MG63 (cell line): ENCODE results near the gene ITGAX. TPM values are rescaled to one million over a fixed set of nuclear protein-coding genes. Genes with fewer than 3 reads are reported as not detected.

Source experiments
- DNase-seq: peaks from one replicate; pipeline ENCODE4 v3.0.0-alpha.2; 2020
- H3K27me3 ChIP-seq: fragments of 250-450 bp; sonication (Bioruptor Pico); 2 replicates; pipeline ENCODE4 v1.5.1; 2020; ENCODE audit warnings: mild to moderate bottlenecking, moderate library complexity
- H3K36me3 ChIP-seq: fragments of 250-450 bp; sonication (Bioruptor Pico); 2 replicates; pipeline ENCODE4 v1.5.1; 2020; ENCODE audit warnings: mild to moderate bottlenecking, moderate library complexity
- H3K4me3 ChIP-seq: fragments of 250-450 bp; sonication (Bioruptor Pico); 2 replicates; pipeline ENCODE4 v1.5.1; 2020; ENCODE audit warnings: mild to moderate bottlenecking, moderate library complexity
- H3K9me3 ChIP-seq: fragments of 250-450 bp; sonication (Bioruptor Pico); 2 replicates; pipeline ENCODE4 v1.5.1; 2020; ENCODE audit warnings: mild to moderate bottlenecking, moderate library complexity
- total RNA-seq: library from RNA; depleted of rRNA; stranded (reverse); fragments of >200 nt; shearing (Covaris generic); gene quantifications from 2 replicates; pipeline ENCODE4 v1.2.3, GENCODE V29; 2014; ENCODE audit warnings: low replicate concordance

ITGAX gene
- total RNA-seq, 1 experiment from 2014 or later, result 0.46 TPM

DNA sequence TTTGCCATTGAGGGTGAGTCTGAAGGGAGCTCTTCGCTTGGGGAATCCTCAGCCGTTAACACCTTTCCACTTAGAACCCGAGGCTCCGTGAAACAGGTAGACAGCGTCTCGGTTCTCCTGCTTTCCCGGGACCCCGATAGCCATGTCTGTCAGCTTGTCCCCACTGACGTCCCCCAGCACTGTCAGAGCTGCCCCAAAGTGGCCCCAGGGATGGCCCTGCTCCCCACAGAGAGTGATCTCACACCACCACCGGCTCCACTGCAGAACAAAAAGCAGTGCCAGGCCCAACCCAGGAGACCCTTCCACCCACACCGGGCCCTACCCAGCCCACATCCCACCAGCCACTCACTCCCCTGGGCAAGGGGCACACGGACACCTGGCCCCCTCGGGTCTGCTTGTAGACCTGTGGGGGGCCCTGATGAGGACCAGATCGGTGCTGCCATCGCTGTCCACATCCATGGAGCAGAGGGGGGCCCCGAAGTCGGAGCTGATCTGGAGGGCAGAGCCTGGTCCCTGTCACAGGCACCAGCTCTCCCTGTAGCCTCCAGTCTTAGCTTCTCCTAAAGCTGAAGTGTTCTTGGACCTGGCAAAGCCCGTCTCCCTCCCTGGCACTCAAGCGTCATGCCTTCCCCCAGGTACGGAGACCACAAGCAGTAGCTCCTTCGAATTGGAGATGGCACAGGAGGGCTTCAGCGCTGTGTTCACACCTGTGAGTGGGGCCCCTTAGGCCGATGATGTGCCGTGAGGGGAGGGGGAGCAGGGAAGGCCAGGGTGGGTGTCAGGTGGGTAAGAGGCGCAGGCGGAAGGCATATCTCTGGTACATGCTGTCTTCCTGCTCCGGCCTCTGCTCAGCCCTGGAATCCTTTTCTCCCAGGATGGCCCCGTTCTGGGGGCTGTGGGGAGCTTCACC is 6.5 kb downstream of the ITGAX start:
- no peak overlapping the region for H3K4me3 ChIP-seq
- DNase-seq, result no peak
- no peaks in the 10 kb centered on the region for H3K36me3 ChIP-seq

DNA sequence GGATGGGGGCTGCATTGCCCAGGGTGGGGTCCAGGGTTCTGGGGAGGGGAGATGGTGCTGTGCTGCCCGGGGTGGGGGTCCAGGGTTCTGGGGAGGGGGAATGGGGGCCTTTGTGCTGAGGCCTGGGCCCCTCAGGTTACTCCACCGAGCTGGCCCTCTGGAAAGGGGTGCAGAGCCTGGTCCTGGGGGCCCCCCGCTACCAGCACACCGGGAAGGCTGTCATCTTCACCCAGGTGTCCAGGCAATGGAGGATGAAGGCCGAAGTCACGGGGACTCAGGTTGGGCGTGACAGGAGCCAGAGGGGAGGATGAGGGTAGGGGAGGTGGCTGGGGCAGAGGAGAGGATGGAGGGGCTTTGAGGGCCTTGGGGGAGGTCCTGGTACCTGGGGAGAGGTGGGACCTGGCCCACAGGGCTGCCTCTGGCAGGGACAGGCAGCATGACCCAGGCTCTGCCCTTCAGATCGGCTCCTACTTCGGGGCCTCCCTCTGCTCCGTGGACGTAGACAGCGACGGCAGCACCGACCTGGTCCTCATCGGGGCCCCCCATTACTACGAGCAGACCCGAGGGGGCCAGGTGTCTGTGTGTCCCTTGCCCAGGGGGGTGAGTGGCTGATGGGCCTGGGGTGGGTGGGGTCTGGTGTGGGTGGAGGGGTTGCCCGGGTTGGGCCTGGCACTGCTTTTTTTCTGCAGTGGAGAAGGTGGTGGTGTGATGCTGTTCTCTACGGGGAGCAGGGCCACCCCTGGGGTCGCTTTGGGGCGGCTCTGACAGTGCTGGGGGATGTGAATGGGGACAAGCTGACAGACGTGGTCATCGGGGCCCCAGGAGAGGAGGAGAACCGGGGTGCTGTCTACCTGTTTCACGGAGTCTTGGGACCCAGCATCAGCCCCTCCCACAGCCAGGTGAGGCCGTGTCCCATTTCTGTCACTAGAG is 7.8 kb downstream of the ITGAX start:
- H3K27me3 ChIP-seq, result no peaks in the 10 kb centered on the region
- DNase-seq, result no peak
- H3K4me3 ChIP-seq, result no peak overlapping the region
- H3K9me3 ChIP-seq, result no peaks in the 10 kb centered on the region
- H3K36me3 ChIP-seq, result no peaks in the 10 kb centered on the region

More for the DNA sequence above, 6.5 kb downstream of the ITGAX start:
- Histone ChIP-seq H3K9me3 (no peaks in the 10 kb centered on the region), H3K27me3 (no peaks in the 10 kb centered on the region)

- no peak overlapping the region for H3K4me3 ChIP-seq
- H3K9me3 ChIP-seq, result no peaks in the 10 kb centered on the region
- no peaks in the 10 kb centered on the region for H3K36me3 ChIP-seq
- no peaks in the 10 kb centered on the region for H3K27me3 ChIP-seq
- no peak for DNase-seq
These were observed 8.7 kb downstream of the ITGAX start for GRCh38 chr16:31363721-31364120.

GRCh38 chr16:31364421-31364820 is 9.4 kb downstream of the ITGAX start:
- Histone ChIP-seq H3K27me3 (no peaks in the 10 kb centered on the region), H3K36me3 (no peaks in the 10 kb centered on the region), H3K9me3 (no peaks in the 10 kb centered on the region), H3K4me3 (no peak overlapping the region)
- no peak for DNase-seq

- DNase-seq, result no peak
- no peaks in the 10 kb centered on the region for H3K36me3 ChIP-seq
- H3K9me3 ChIP-seq, result no peaks in the 10 kb centered on the region
These were observed 10.3 kb downstream of the ITGAX start for GRCh38 chr16:31365131-31365865.

DNA sequence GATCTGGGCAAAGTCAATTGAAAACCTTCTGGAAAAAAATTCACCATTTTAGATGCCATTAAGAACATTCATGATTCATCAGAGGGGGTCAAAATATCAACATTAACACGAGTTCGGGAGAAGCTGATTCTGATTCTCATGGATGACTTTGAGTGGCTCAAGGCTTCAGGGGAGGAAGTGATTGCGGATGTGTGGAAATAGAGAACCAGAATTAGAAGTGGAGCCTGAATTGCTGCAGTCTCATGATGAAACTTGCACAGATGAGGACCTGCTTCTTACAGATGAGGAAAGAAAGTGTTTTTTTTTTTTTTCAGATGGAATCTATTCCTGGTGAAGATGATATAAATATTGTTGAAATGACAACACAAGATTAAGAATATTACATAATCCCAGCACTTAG is 12.9 kb downstream of the ITGAX start:
- Histone ChIP-seq H3K27me3 (no peaks in the 10 kb centered on the region), H3K36me3 (no peaks in the 10 kb centered on the region), H3K4me3 (no peak overlapping the region), H3K9me3 (no peaks in the 10 kb centered on the region)
- DNase-seq, result no peak

More at GRCh38 chr16:31365131-31365865, 10.3 kb downstream of the ITGAX start:
- Histone ChIP-seq H3K4me3 (no peak overlapping the region), H3K27me3 (no peaks in the 10 kb centered on the region)

DNA sequence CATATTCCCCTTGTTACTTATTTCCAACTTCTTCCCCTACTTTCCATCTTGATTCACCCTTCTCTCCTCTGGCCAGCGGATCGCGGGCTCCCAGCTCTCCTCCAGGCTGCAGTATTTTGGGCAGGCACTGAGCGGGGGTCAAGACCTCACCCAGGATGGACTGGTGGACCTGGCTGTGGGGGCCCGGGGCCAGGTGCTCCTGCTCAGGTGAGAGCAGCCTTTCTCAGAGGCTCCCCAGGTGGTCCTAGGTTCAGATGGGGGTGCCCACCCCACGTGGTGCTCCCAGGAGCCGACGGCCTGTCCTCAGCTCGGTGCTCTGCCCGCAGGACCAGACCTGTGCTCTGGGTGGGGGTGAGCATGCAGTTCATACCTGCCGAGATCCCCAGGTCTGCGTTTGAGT is 16.0 kb downstream of the ITGAX start:
- no peak overlapping the region for H3K4me3 ChIP-seq
- no peaks in the 10 kb centered on the region for H3K36me3 ChIP-seq
- no peak for DNase-seq
- H3K9me3 ChIP-seq, result peaks cover 10% of the 10 kb centered on the region
- peaks cover 19% of the 10 kb centered on the region for H3K27me3 ChIP-seq

DNA sequence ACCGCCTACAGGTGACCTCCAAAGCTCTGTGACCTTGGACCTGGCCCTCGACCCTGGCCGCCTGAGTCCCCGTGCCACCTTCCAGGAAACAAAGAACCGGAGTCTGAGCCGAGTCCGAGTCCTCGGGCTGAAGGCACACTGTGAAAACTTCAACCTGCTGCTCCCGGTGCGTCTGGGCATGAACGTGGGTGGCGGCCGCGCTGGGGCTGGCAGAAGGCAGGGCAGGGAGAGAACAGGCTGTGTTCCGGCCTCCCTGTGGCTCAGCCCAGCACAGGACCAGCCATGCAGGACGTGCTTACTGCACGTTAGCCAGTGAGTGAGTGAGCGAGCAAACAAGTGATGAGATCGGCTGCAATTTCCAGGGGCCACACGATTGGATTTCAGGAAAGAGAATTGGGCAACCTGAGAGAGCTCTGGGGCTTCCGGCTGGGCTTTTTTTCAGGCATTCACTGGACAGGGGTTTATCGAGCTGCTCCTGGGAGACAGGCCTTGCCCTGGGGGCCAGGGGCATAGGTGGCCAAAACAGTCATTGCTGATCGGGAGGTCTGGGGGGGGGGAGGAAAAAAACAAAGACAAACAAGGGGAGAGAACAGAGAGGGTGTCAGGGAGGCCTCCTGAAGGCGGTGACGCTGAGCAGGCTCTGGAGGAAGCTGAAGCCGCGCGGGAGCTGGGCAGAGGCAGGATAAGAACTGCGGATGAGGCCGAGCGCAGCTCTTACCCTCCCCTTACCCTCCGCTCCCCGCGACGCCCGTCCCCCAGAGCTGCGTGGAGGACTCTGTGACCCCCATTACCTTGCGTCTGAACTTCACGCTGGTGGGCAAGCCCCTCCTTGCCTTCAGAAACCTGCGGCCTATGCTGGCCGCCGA is 16.9 kb downstream of the ITGAX start:
- H3K36me3 ChIP-seq, result no peaks in the 10 kb centered on the region
- peaks cover 19% of the 10 kb centered on the region for H3K27me3 ChIP-seq
- H3K4me3 ChIP-seq, result no peak overlapping the region
- H3K9me3 ChIP-seq, result peaks cover 10% of the 10 kb centered on the region
- DNase-seq, result no peak

GRCh38 chr16:31373235-31373634 is 18.3 kb downstream of the ITGAX start:
- peaks cover 19% of the 10 kb centered on the region for H3K27me3 ChIP-seq

DNA sequence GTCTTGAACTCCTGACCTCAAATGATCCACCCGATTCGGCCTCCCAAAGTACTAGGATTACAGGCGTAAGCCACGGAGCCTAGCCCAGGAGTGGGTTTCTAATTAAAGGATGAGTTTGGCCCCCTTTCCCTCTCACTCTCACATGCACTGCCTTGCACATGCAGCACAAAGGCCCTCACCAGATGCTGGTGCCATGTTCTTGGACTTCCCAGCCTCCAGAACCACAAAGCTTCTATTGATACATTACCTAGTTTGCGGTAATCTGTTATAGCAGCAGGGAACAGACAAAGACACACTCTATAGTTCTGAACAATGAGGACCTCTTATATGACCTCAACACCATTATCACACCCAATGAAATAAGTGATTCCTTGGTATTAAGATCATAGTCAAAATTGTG is 20.3 kb downstream of the ITGAX start:
- H3K27me3 ChIP-seq, result peaks cover 19% of the 10 kb centered on the region
- DNase-seq, result no peak

More at GRCh38 chr16:31373235-31373634, 18.3 kb downstream of the ITGAX start:
- no peak for DNase-seq
- no peak overlapping the region for H3K4me3 ChIP-seq
- peaks cover 10% of the 10 kb centered on the region for H3K9me3 ChIP-seq
- H3K36me3 ChIP-seq, result no peaks in the 10 kb centered on the region

DNA sequence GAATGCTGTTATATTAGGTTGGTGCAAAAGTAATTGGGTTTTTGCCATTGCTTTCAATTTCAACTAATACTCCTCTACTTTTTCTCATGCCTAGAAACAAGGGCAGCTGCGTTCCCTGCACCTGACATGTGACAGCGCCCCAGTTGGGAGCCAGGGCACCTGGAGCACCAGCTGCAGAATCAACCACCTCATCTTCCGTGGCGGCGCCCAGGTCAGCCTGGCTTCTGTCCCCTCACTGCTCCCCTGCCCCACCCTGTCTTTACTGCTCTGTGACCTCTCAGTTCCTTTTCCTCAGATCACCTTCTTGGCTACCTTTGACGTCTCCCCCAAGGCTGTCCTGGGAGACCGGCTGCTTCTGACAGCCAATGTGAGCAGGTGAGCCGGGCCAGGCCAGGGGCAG is 21.7 kb downstream of the ITGAX start:
- peaks cover 19% of the 10 kb centered on the region for H3K27me3 ChIP-seq
- H3K36me3 ChIP-seq, result no peaks in the 10 kb centered on the region
- H3K4me3 ChIP-seq, result no peak overlapping the region
- DNase-seq, result no peak
- H3K9me3 ChIP-seq, result peaks cover 10% of the 10 kb centered on the region

More for the DNA sequence above, 20.3 kb downstream of the ITGAX start:
- peaks cover 10% of the 10 kb centered on the region for H3K9me3 ChIP-seq
- H3K36me3 ChIP-seq, result no peaks in the 10 kb centered on the region
- no peak overlapping the region for H3K4me3 ChIP-seq

DNA sequence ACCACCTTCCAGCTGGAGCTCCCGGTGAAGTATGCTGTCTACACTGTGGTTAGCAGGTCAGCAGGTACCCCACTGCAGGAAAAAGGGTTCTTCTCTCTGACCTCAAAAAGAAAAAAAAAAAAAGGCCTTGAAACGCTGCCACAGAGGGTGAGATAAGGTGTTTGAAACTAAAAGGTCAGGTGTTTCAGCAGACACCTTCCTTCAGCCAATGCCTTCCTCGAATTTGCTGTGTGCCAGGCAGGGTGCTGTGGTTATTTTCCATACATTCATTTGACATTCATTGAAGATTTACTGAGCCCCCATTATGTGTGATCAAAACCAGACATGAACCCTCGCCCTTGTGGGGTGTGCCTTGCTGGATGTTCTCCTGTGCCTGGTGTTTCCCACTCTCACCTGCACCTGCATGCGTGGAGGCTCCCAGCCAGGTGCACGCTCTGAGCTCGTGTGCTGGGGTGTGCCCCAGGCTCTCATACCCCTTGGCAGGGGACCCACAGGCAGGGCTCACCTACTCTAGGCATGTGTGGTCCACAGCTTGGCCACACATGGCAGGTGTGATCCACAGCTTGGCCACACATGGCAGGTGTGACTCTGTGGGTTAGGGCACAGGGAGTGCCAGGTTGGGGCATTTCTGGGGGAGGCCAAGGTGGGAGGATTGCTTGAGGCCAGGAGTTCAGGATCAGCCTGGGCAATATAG is 22.4 kb downstream of the ITGAX start:
- Histone ChIP-seq H3K9me3 (peaks cover 10% of the 10 kb centered on the region), H3K4me3 (no peak overlapping the region), H3K27me3 (peaks cover 19% of the 10 kb centered on the region), H3K36me3 (no peaks in the 10 kb centered on the region)
- DNase-seq, result no peak

GRCh38 chr16:31380201-31380600 is 25.2 kb downstream of the ITGAX start:
- H3K4me3 ChIP-seq, result no peak overlapping the region
- peaks cover 5% of the 10 kb centered on the region for H3K9me3 ChIP-seq
- H3K36me3 ChIP-seq, result no peaks in the 10 kb centered on the region
- peaks cover 13% of the 10 kb centered on the region for H3K27me3 ChIP-seq
- DNase-seq, result no peak

GRCh38 chr16:31382485-31383161 is 27.6 kb downstream of the ITGAX start:
- peak; percentile 66 for DNase-seq
- Histone ChIP-seq H3K4me3 (no peak overlapping the region), H3K27me3 (peaks cover 24% of the 10 kb centered on the region), H3K9me3 (no peaks in the 10 kb centered on the region), H3K36me3 (no peaks in the 10 kb centered on the region)

DNA sequence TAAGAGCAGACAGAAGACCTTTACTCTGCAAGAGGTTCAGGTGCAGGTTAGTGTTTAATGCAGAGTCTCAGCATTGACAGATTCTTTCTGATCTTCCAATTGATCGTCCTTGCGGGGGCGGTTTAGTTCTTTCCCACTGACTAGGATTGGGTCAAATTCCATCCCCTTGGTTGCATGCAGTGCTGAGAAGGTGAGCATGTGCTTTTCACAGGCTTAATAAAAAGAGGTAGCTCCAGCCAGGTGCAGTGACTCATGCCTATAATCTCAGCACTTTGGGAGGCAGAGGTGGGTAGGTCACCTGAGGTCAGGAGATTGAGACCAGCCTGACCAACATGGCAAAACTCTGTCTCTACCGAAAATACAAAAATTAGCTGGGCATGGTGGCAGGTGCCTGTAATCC is 30.7 kb downstream of the ITGAX start:
- no peaks in the 10 kb centered on the region for H3K9me3 ChIP-seq
- peaks cover 51% of the 10 kb centered on the region for H3K27me3 ChIP-seq
- no peaks in the 10 kb centered on the region for H3K36me3 ChIP-seq
- no peak for DNase-seq
- no peak overlapping the region for H3K4me3 ChIP-seq
